Stimulated activated CD8-positive, alpha-beta memory T cell treated with anti-CD3 and anti-CD28 coated beads, Interleukin-4, amount 100 ng/mL, for 24 hours (primary cell): Measurements from ENCODE around the gene ZRSR2.
"Not testable (repeated sequence)": the region's sequence is repeated elsewhere in the genome, so short reads cannot be mapped to it uniquely, and the experiment has no call there.

Source experiments
- DNase-seq: peaks from one replicate; pipeline ENCODE4 v3.0.0-alpha.2; 2020; ENCODE audit warnings: low read depth

ZRSR2 gene

GRCh38 chrX:15789979-15790768 lies at the start of gene ZRSR2:
Gene ZRSR2 (plus strand): TSS chrX:15790484. CDS start chrX:15790496, 12 bp downstream.
- peak; percentile 91 for DNase-seq

GRCh38 chrX:15744181-15744867 lies 46.0 kb upstream of the ZRSR2 start:
- DNase-seq = no peak

- no peak for DNase-seq
These were observed 45.1 kb upstream of the ZRSR2 start for GRCh38 chrX:15745179-15745578.

GRCh38 chrX:15746651-15747050 lies 43.6 kb upstream of the ZRSR2 start:
- not testable (repeated sequence) for DNase-seq

GRCh38 chrX:15747626-15748173 lies 42.6 kb upstream of the ZRSR2 start:
- no peak for DNase-seq

- no peak for DNase-seq
These were observed 41.4 kb upstream of the ZRSR2 start for GRCh38 chrX:15748841-15749240.

- no peak for DNase-seq
These were observed 40.4 kb upstream of the ZRSR2 start for GRCh38 chrX:15749642-15750610.

GRCh38 chrX:15750611-15751154 lies 39.6 kb upstream of the ZRSR2 start:
- DNase-seq = no peak

- no peak for DNase-seq
These were observed 39.0 kb upstream of the ZRSR2 start for GRCh38 chrX:15751155-15751819.

- no peak for DNase-seq
These were observed 35.2 kb upstream of the ZRSR2 start for GRCh38 chrX:15755091-15755490.

GRCh38 chrX:15758140-15758539 lies 32.1 kb upstream of the ZRSR2 start:
- no peak for DNase-seq

GRCh38 chrX:15759886-15760285 lies 30.4 kb upstream of the ZRSR2 start:
- DNase-seq = not testable (repeated sequence)

GRCh38 chrX:15761564-15762191 lies 28.6 kb upstream of the ZRSR2 start:
- no peak for DNase-seq

- no peak for DNase-seq
These were observed 20.9 kb upstream of the ZRSR2 start for GRCh38 chrX:15769300-15769954.

- DNase-seq = no peak
These were observed 8.2 kb upstream of the ZRSR2 start for GRCh38 chrX:15781961-15782699.

GRCh38 chrX:15785176-15785750 lies 5.0 kb upstream of the ZRSR2 start:
- DNase-seq = no peak

GRCh38 chrX:15786915-15787314 lies 3.4 kb upstream of the ZRSR2 start:
- no peak for DNase-seq

GRCh38 chrX:15790769-15791290 lies 546 bp downstream of the ZRSR2 start:
- DNase-seq = no peak

- no peak for DNase-seq
These were observed 7.4 kb downstream of the ZRSR2 start for GRCh38 chrX:15797707-15798106.
